Measurements from ENCODE around the gene DPPA3.
A peak's percentile ranks its signal among the peaks of the same experiment; 100 is the strongest.
"Not testable (repeated sequence)": the region's sequence is repeated elsewhere in the genome, so short reads cannot be mapped to it uniquely, and the experiment has no call there.

DPPA3 gene

DNA sequence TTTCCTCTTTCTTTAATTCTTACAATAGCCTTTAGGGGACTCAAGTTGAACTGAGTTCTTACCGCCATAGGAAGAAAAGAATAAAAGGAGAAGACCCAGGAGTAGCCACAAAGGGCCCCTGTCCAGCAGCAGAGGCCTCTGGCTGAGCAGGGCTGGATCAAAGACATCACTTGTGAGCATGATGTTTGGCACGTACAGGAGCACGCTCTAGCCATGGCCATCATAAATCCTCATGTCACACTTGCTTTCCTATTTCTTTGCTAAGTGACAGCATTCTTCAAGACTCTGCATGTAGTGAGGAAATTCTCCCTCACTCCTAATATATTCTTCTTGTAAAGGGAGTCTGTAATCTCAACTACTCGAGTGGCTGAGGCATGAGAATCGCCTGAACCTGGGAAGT, 20.3 kb downstream of the DPPA3 start:
- no peak for DNase-seq

GRCh38 chr12:7732993-7733392, 21.8 kb downstream of the DPPA3 start:
- no peak for DNase-seq

- DNase-seq: no peak
Measured at GRCh38 chr12:7747246-7747645, 36.0 kb downstream of the DPPA3 start, which contains the start of gene CLEC4C. Gene CLEC4C, minus strand, starts transcription at chr12:7747375. Its CDS starts 27 bp downstream, at chr12:7747348.

- DNase-seq: no peak
Measured at GRCh38 chr12:7748852-7749251, 37.6 kb downstream of the DPPA3 start.

GRCh38 chr12:7749442-7749841, 38.2 kb downstream of the DPPA3 start:
- DNase-seq: no peak

DNA sequence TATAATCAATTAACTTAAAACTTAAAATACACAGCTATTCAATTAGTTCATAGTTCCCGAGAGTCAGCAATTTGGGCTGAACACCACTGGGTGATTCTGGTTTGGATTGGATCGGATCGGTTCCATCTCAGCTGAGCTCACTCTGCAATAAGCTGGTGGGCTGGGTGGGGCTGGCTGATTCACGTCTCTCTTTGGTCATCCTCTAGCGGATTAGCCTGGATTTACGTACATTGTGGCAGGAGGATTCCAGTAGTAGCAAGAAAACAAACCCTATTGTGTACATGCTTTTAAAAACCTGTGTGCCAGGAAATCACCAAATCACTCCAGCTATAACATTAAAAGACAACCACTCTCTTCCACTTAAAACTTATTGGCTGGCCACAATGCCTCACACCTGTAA, 39.1 kb downstream of the DPPA3 start:
- no peak for DNase-seq

- DNase-seq: no peak
Measured at GRCh38 chr12:7751394-7751793, 40.2 kb downstream of the DPPA3 start.

GRCh38 chr12:7751941-7752922, 41.0 kb downstream of the DPPA3 start:
- not testable (repeated sequence) for DNase-seq

GRCh38 chr12:7755668-7756067, 44.4 kb downstream of the DPPA3 start:
- peak; percentile 8 to 43 for DNase-seq

GRCh38 chr12:7756993-7757392, 45.8 kb downstream of the DPPA3 start:
- no peak for DNase-seq

DNA sequence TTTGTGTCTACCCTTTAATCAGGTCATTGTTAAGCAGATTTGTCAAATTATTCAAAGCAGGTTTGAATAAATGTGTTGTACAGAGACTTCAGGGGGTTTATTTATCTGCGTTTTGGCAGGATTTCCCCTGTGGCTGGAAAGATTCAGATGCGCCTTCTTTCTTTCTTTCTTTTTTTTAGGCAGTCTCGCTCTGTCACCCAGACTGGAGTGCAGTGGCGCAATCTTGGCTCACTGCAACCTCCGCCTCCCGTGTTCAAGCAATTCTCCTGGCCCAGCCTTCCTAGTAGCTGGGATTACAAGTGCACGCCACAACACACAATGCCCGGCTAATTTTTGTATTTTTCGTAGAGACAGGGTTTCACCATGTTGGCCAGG, 47.5 kb downstream of the DPPA3 start:
- DNase-seq: no peak
